BJ (cell line): ENCODE data around the gene COL5A1. TPM values are rescaled to one million over a fixed set of nuclear protein-coding genes. Genes with fewer than 3 reads are reported as not detected.
A peak's percentile ranks its signal among the peaks of the same experiment; 100 is the strongest.

Experiments used
- CTCF ChIA-PET: fragments of 350-600 bp; formaldehyde crosslinking; extraction: SDS; loops from one replicate; lab custom pipeline; 2021; ENCODE audit warnings: antibody characterized with exemption, inconsistent platforms; lab: Yijun Ruan, JAX
- POLR2A ChIA-PET: fragments of 300-600 bp; sonication (Branson Sonifier 250); formaldehyde crosslinking; extraction: SDS; loops from one replicate; lab custom pipeline; 2021; ENCODE audit warnings: antibody characterized with exemption; lab: Charles Lee
- DNase-seq: peaks from one replicate; pipeline ENCODE4 v3.0.0-alpha.2; 2011; ENCODE audit warnings: low read depth
- H3K27me3 ChIP-seq: 2 replicates; pipeline ENCODE4 v1.6.0; 2011; ENCODE audit warnings: low read length; ENCODE audit not compliant: control insufficient read depth, insufficient read depth
- H3K36me3 ChIP-seq: 2 replicates; pipeline ENCODE4 v1.5.1; 2011; ENCODE audit warnings: low read length; ENCODE audit not compliant: control insufficient read depth, insufficient read depth
- H3K4me3 ChIP-seq: 2 replicates; pipeline ENCODE4 v1.5.1; 2011; ENCODE audit warnings: low read depth, mild to moderate bottlenecking, control low read depth, low read length
- CTCF ChIP-seq: IDR thresholded peaks from 2 replicates; pipeline ENCODE4 v1.5.1; 2011; ENCODE audit warnings: low read depth, mild to moderate bottlenecking, control low read depth, inconsistent platforms, low read length, moderate library complexity; ENCODE audit not compliant: insufficient read depth
- polyA plus RNA-seq: library from polyadenylated mRNA; depleted of rRNA; stranded (reverse); fragments of >200 nt; gene quantifications from 2 replicates; pipeline ENCODE4 v1.2.3, GENCODE V29; 2011

The COL5A1 gene
- polyA plus RNA-seq, 1 experiment: 251 TPM

GRCh38 chr9:134602547-134603362 lies 38.8 kb upstream of the COL5A1 start:
- DNase-seq: peak; percentile 99
- H3K27me3 ChIP-seq: no peaks in the 10 kb centered on the region
- ChIA-PET POLR2A (interaction anchor here (0.6 to 0.9 kb wide), 4 partner anchors 17 to 146 kb away, joined by 3 to 5 read pairs (median 4); no protein-coding TSS in a partner anchor), CTCF (interaction anchor here (0.6 to 1.3 kb wide), 9 partner anchors 10 to 213 kb away, joined by 3 to 8 read pairs (median 3); no protein-coding TSS in a partner anchor)
- H3K36me3 ChIP-seq: no peaks in the 10 kb centered on the region
- TF ChIP-seq CTCF: no peak
- no peak overlapping the region for H3K4me3 ChIP-seq

- no peak for DNase-seq
- no peak for TF ChIP-seq CTCF
- Histone ChIP-seq H3K27me3 (no peaks in the 10 kb centered on the region), H3K36me3 (no peaks in the 10 kb centered on the region), H3K4me3 (no peak overlapping the region)
- POLR2A ChIA-PET: no interaction called here
- CTCF ChIA-PET: no interaction called here
Measured at GRCh38 chr9:134604834-134605233, 36.8 kb upstream of the COL5A1 start.

- POLR2A ChIA-PET: no interaction called here
- CTCF ChIA-PET: no interaction called here
- TF ChIP-seq CTCF: no peak
- DNase-seq: no peak
- no peaks in the 10 kb centered on the region for H3K36me3 ChIP-seq
- H3K4me3 ChIP-seq: no peak overlapping the region
- no peaks in the 10 kb centered on the region for H3K27me3 ChIP-seq
Measured at GRCh38 chr9:134605351-134605965, 36.1 kb upstream of the COL5A1 start.

GRCh38 chr9:134605966-134606357 lies 35.6 kb upstream of the COL5A1 start:
- Histone ChIP-seq H3K36me3 (no peaks in the 10 kb centered on the region), H3K4me3 (no peak overlapping the region), H3K27me3 (no peaks in the 10 kb centered on the region)
- ChIA-PET CTCF (no interaction called here), POLR2A (no interaction called here)
- no peak for TF ChIP-seq CTCF
- no peak for DNase-seq

GRCh38 chr9:134606951-134607731 lies 34.5 kb upstream of the COL5A1 start:
- no peaks in the 10 kb centered on the region for H3K36me3 ChIP-seq
- DNase-seq: no peak
- no peaks in the 10 kb centered on the region for H3K27me3 ChIP-seq
- no peak overlapping the region for H3K4me3 ChIP-seq
- POLR2A ChIA-PET: no interaction called here
- no peak for TF ChIP-seq CTCF
- CTCF ChIA-PET: interaction anchor here (1.5 kb wide), 1 partner anchor 17 kb away, joined by 6 read pairs; no protein-coding TSS in a partner anchor
